K562 (cell line): Measurements from ENCODE around the gene EHMT2. TPM values are rescaled to one million over a fixed set of nuclear protein-coding genes. Genes with fewer than 3 reads are reported as not detected.

Experiments used
- ADNP ChIP-seq: fragments of 200-800 bp; sonication (Bioruptor generic); IDR thresholded peaks from 2 replicates; pipeline ENCODE4 v1.6.1; 2016; ENCODE audit warnings: missing genetic modification characterization, missing compliant biosample characterization
- CHCHD3 ChIP-seq: fragments of 250-450 bp; sonication (Bioruptor Pico); IDR thresholded peaks from 2 replicates; pipeline ENCODE4 v2.1.2; 2022; ENCODE audit warnings: mild to moderate bottlenecking
- CREBBP ChIP-seq: IDR thresholded peaks from one replicate; pipeline ENCODE4 v1.6.1; 2012; ENCODE audit warnings: low read depth, mild to moderate bottlenecking, control low read depth, inconsistent platforms, low read length
- CTCFL ChIP-seq: IDR thresholded peaks from 2 replicates; pipeline ENCODE4 v1.6.1; 2011; ENCODE audit warnings: borderline replicate concordance, low read depth, mild to moderate bottlenecking, moderate library complexity, low read length; ENCODE audit not compliant: insufficient read depth, poor library complexity, severe bottlenecking
- FOSL1 ChIP-seq: fragments of 200-800 bp; sonication (Bioruptor generic); conservative IDR thresholded peaks from 2 replicates; pipeline ENCODE4 v1.6.1; 2016; ENCODE audit warnings: missing genetic modification characterization, missing compliant biosample characterization
- FOXP4 ChIP-seq: sonication (generic); formaldehyde crosslinking; IDR thresholded peaks from 2 replicates; pipeline ENCODE4 v1.8.0; 2022; ENCODE audit warnings: mild to moderate bottlenecking, missing genetic modification reagents, borderline replicate concordance
- HMG20A ChIP-seq: fragments of 450-650 bp; formaldehyde crosslinking; conservative IDR thresholded peaks from 2 replicates; pipeline ENCODE4 v1.4.0; 2020; ENCODE audit warnings: mild to moderate bottlenecking, mixed read lengths
- JUNB ChIP-seq: fragments of 450-650 bp; formaldehyde crosslinking; conservative IDR thresholded peaks from 2 replicates; pipeline ENCODE4 v1.4.0; 2020; ENCODE audit warnings: mild to moderate bottlenecking
- MTF1 ChIP-seq: fragments of 250-450 bp; sonication (Bioruptor Pico); IDR thresholded peaks from 2 replicates; pipeline ENCODE4 v1.9.0; 2021; ENCODE audit warnings: moderate library complexity, mild to moderate bottlenecking, inconsistent platforms, borderline replicate concordance
- POLR2A ChIP-seq: fragments of 450-650 bp; conservative IDR thresholded peaks from 2 replicates; pipeline ENCODE4 v1.6.1; 2016
- POLR2AphosphoS5 ChIP-seq: IDR thresholded peaks from 2 replicates; pipeline ENCODE4 v1.6.1; 2011; ENCODE audit warnings: mild to moderate bottlenecking, low read depth, low read length, moderate library complexity; ENCODE audit not compliant: control insufficient read depth, insufficient read depth
- PURB ChIP-seq: sonication (generic); formaldehyde crosslinking; IDR thresholded peaks from 2 replicates; pipeline ENCODE4 v1.9.0; 2021; ENCODE audit warnings: low read depth, mild to moderate bottlenecking, missing genetic modification reagents
- PYGO2 ChIP-seq: fragments of 450-650 bp; IDR thresholded peaks from 2 replicates; pipeline ENCODE4 v1.6.1; 2016; ENCODE audit warnings: mild to moderate bottlenecking, missing genetic modification characterization, moderate library complexity, missing compliant biosample characterization
- XRCC4 ChIP-seq: IDR thresholded peaks from one replicate; pipeline ENCODE4 v1.6.1; 2011; ENCODE audit not compliant: insufficient read depth, insufficient read length; ENCODE audit errors: extremely low read depth
- ZFP91 ChIP-seq: sonication (generic); formaldehyde crosslinking; IDR thresholded peaks from 2 replicates; pipeline ENCODE4 v1.8.0; 2022; ENCODE audit warnings: mild to moderate bottlenecking, missing genetic modification reagents
- ZNF165 ChIP-seq: fragments of 250-450 bp; sonication (Bioruptor Pico); IDR thresholded peaks from 2 replicates; pipeline ENCODE4 v1.4.0; 2020; ENCODE audit warnings: borderline replicate concordance
- ZNF609 ChIP-seq: sonication (generic); formaldehyde crosslinking; IDR thresholded peaks from 2 replicates; pipeline ENCODE4 v1.8.1; 2023; ENCODE audit warnings: missing genetic modification reagents, mild to moderate bottlenecking, borderline replicate concordance
- ZSCAN32 ChIP-seq: fragments of 450-650 bp; formaldehyde crosslinking; IDR thresholded peaks from 2 replicates; pipeline ENCODE4 v1.4.0; 2020; ENCODE audit warnings: mild to moderate bottlenecking, moderate library complexity
- polyA plus RNA-seq, 8 experiments: library from polyadenylated mRNA; depleted of rRNA in 4 of 8; stranded (reverse) in 5 of 8; unstranded in 3 of 8; fragments of >200 nt; fragmentation: Nextera tagmentation in 2 of 8; fragmentation: Illumina TruSeq in 1 of 8; extraction: Ambion mirVana in 2 of 8; extraction: Trizol in 1 of 8; gene quantifications; 2 replicates each; pipeline versions ENCODE4 v1.2.1 to v1.2.3, GENCODE V29; 2011 to 2014; ENCODE audit warnings: inconsistent platforms in 1 of 8, missing spikeins in 1 of 8
- total RNA-seq, 7 experiments: library from RNA; depleted of rRNA in 6 of 7; stranded (reverse); fragments of >200 nt in 6 of 7; fragmentation: Illumina TruSeq in 2 of 7; extraction: Trizol in 2 of 7; gene quantifications; 2 replicates each; pipeline versions ENCODE4 v1.2.1 to v1.2.3, GENCODE V29; 2011 to 2021; ENCODE audit warnings: low replicate concordance in 1 of 7

Gene EHMT2
- total and polyA plus RNA-seq, 9 of the 15 experiments (the other 6 are each of a cell fraction or from before 2014, with no cell fraction given): 2.1 to 63.8 (median 38.5) TPM

GRCh38 chr6:31861919-31862343 lies 35.6 kb downstream of the EHMT2 start (continued):
- peak; percentile 8; the same call in 1 of the 2 replicates for TF ChIP-seq ZNF609 (CRISPR knock-in tag)
- TF ChIP-seq JUNB (CRISPR knock-in tag): no peak; the same call in 1 of the 2 replicates
- TF ChIP-seq PYGO2 (tag): no peak
- no peak for TF ChIP-seq ZFP91
- TF ChIP-seq XRCC4: no peak
- no peak for TF ChIP-seq CTCFL
- TF ChIP-seq ADNP (tag): no peak
- no peak; the same call in 1 of the 2 replicates for TF ChIP-seq FOXP4 (CRISPR knock-in tag)
- no peak for TF ChIP-seq FOSL1 (tag)
- no peak for TF ChIP-seq CHCHD3 (CRISPR knock-in tag)
- TF ChIP-seq PURB (CRISPR knock-in tag): no peak
- 0 out of 2 replicates have a peak, but pooled peaks have one; percentile 27 for TF ChIP-seq MTF1 (CRISPR knock-in tag)
- no peak for TF ChIP-seq CREBBP
- TF ChIP-seq POLR2A: no peak
- TF ChIP-seq HMG20A (CRISPR knock-in tag): peak; percentile 62; the same call in 1 of the 2 replicates
- no peak for TF ChIP-seq POLR2AphosphoS5
- 0 out of 2 replicates have a peak, but pooled peaks have one; percentile 46 for TF ChIP-seq ZSCAN32 (CRISPR knock-in tag)
- TF ChIP-seq ZNF165 (CRISPR knock-in tag): peak; percentile 77; the same call in 1 of the 2 replicates
